GM21723 (cell line): ENCODE data around the gene PNPLA8.
A peak's percentile ranks its signal among the peaks of the same experiment; 100 is the strongest.
"Not testable (repeated sequence)": the region's sequence is repeated elsewhere in the genome, so short reads cannot be mapped to it uniquely, and the experiment has no call there.

Source experiments
- ATAC-seq: cut with Tn5 transposase; IDR thresholded peaks from one replicate; pipeline ENCODE4 v1.9.1; 2021; ENCODE audit warnings: mild to moderate bottlenecking, moderate library complexity; ENCODE audit not compliant: unreplicated experiment

The PNPLA8 gene

GRCh38 chr7:108479118-108479517 is 46.8 kb downstream of the PNPLA8 start:
- ATAC-seq, result no peak

GRCh38 chr7:108468246-108468645 is 57.7 kb downstream of the PNPLA8 start:
- ATAC-seq, result no peak

- ATAC-seq, result no peak
These were observed 58.5 kb downstream of the PNPLA8 start for GRCh38 chr7:108467391-108467790.

GRCh38 chr7:108466322-108466721 is 59.6 kb downstream of the PNPLA8 start:
- ATAC-seq, result not testable (repeated sequence)

GRCh38 chr7:108464743-108465142 is 61.2 kb downstream of the PNPLA8 start:
- no peak for ATAC-seq

GRCh38 chr7:108463613-108464012 is 62.3 kb downstream of the PNPLA8 start:
- ATAC-seq, result no peak

DNA sequence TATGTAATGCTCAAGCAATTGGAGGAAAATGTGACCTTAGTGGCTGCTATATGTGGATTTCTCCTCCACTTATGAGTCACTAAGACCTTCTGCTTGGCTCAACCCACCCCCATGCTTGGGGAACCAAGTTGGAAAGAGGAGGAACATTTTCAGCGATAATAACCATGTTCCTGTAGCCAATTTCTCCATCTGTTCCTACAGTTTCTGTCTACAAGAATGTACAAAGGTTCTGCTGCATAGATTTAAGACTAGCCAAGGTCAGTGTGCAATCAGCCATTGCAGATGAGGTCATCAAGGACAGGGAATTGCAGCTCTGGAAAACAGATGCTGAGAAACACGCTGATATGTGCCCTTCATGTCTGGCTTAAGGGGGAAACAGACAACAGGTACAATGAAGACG is 64.1 kb downstream of the PNPLA8 start:
- no peak for ATAC-seq

GRCh38 chr7:108460964-108461363 is 65.0 kb downstream of the PNPLA8 start:
- no peak for ATAC-seq

DNA sequence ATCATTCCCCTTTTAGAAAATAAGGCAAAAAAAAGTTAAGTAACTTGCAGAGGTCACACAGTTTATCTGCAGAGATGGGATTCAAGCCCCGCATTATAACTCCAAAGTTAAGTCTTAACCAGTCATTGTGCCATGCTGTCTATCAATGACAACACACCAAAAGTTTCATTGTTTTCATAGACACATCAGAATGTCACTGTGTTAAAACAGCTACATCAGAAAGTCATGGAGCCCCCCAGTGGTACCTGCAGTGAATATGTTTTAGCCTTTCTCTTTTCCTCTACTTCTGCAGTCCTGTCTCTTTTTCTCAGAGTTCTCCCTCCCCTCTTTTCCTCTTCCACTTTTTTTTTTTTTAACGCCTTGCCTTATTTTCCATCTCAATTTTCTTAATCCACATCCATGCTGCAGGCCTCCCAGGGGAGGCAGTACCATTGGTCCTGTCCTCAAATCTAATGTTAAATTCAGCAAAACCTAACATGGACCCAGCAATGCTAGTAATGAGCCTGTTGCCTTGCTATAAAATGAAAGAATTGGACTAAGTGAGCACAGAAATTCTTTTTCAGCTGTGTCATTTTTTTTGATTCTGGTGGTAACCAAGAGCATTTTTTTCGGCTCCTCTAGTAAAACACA is 65.9 kb downstream of the PNPLA8 start:
- no peak for ATAC-seq

DNA sequence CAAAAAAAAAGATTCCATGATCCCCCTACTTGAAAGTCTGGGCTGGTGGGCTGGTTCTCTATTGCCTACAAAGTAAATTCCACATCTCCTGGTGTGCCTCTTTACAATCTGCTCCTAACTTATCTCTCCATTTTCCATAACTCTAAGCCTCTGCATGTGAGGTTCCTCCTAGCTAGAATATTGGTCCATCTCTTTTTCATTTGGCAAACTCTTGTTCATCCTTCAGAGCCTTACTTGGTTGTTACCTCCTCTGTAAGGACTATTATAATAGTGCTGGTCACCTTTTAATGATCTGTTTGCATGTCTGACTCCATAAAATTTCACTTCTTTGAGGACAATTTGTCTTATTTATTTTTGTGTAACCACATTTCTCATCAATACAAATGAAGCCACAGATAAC is 68.1 kb downstream of the PNPLA8 start:
- no peak for ATAC-seq

DNA sequence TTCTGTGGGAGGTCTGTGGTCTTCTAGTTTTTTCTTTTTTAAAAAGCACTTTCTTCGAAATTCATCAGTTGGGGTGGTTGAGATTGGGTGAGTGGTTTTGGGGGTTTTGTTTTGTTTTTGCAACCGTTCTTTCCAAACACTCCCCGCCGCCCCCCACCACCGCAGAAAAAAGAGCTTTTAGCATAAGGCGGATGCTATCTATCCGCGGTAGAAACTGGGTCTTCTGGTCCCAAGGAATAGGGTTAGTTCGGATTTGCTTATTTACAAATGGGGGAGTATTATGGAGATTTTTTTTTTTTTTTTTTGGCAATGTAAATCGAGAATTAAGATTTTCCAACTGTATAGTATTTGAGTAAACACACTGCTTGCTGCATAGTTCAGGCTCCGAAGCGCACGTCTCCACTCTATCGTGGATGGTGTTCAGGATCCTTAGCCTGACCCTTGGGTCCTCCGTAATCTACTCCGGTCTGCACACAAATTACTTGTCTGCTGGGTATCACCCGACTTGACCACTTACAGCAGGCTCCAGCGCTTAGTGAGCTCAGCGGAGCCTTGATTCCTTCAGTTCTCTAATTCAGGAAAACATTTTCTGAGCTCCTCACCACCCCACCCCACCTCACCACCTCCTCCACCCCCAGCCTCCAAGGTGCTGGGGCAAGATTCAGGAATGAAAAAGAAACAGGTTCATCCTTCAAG is 68.9 kb downstream of the PNPLA8 start:
- ATAC-seq, result no peak

- peak; percentile 44 for ATAC-seq
These were observed 69.8 kb downstream of the PNPLA8 start, which contains the start of gene NRCAM for GRCh38 chr7:108455998-108456677. Gene NRCAM (minus strand): TSS chr7:108456436. CDS start chr7:108240064, 216,372 bp downstream.

DNA sequence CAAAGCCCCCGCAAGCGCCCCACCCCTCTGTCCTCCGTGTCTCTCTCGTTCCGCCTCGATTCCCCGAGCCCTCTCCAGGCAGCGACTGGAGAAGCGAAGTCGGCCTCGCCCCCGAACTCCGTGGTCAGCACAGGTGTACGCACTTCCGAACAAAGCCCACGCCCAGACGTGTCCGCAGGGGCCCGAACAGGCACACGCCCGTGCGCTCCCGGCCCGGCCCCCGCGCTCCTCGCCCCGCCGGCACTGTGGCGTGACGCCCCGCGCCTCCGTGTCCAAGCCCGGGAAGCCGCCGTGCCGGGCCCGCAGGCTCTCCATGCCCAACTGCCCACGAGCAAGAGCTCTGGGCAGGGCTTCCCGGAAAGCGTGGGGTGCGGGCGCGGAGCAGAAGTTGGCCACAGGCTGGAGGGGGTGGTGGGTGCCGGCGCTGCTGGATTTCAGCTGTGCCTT is 70.4 kb downstream of the PNPLA8 start:
- ATAC-seq, result peak; percentile 22

- no peak for ATAC-seq
These were observed 71.0 kb downstream of the PNPLA8 start for GRCh38 chr7:108454674-108455550.

DNA sequence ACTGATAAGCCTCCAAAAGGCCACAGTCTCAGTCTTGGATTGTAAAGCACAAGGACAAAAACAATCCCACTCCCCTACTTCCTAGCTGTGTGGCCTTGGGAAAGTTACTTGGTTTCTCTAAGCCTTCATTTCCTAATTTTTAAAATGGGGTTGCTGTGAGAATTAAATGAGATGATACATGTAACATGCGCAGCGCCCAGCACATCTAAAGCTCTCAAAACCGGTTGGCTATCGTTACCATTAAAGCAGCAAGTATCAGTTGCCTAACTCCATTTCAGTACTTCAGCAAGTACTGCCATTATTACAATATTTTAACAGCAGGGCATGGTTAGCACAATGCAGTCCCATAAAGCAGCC is 71.6 kb downstream of the PNPLA8 start:
- no peak for ATAC-seq

DNA sequence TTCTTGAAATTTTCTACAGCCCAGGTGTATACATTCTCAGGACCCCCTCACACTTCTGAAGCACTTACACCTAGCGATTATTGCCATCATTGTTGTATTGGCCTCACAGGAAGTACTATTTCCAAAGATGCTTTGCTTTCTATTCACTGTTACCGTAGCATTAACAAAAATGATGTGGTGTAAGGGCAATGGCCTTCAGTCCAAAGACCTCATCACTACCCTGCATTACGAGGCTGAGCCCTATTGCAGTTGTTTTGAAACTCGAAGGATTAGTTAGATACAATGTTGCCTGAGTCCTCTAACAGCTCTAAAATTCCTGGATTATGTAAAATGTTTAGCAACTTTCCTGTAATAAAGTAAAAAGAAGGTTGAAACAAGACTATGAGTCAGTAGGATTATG is 72.6 kb downstream of the PNPLA8 start:
- ATAC-seq, result no peak

DNA sequence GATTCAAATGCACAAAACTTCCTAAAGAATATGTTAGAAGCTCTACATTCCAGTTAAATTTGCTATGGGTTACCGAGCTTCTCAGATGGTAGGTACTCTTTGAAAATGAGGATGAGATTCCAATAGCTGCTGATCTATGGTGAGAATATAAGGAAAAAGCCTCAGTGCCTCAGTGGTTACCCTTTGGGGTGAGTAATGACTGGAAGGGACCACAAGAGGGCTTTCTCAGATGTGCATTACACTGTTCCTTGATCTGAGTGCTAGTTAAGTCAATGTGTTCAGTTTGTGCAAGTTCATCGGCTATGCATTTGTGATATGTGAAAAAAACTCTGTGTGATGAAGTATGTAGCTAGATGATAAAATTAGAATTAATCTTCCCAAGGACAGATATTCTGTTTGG is 73.2 kb downstream of the PNPLA8 start:
- ATAC-seq, result peak; percentile 40

- no peak for ATAC-seq
These were observed 74.6 kb downstream of the PNPLA8 start for GRCh38 chr7:108451296-108451848.

DNA sequence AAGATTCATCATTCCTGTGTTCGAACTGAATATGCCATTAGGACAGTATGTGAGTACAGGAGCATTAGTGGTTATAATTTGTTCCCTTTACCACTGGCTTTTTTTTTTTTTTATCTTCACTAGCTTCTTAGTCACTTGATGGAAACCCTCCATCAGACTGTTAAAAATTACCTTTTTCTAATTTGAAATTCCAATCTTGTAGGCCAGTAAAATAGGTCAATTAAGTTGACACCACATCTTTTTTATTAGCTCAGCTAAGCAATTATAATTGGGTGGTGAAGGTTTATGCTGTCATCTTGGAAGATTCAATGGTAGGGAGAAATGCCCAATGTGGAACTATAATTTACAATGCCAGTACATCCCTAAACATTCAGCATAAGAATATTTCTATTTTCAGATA is 75.8 kb downstream of the PNPLA8 start:
- no peak for ATAC-seq

GRCh38 chr7:108449521-108449920 is 76.4 kb downstream of the PNPLA8 start:
- no peak for ATAC-seq
